ENCODE data around the gene SUPT6H. TPM values are rescaled to one million over a fixed set of nuclear protein-coding genes. Genes with fewer than 3 reads are reported as not detected.

Gene SUPT6H
- total and polyA plus RNA-seq, 2 donors (not counting 1 experiment from before 2014, with no cell fraction given) = 35.8 to 110 TPM

- intact Hi-C loops (cut with micrococcal nuclease) = no loop called here
- DNase-seq (no peak), ATAC-seq (ENCODE audit: low read depth) (no peak)
- H2AFZ ChIP-seq (ENCODE audit: insufficient read depth, low read depth, low read length, poor library complexity, severe bottlenecking) = no peak overlapping the region
- H3K9ac ChIP-seq (ENCODE audit: low read length) = no peak overlapping the region
- H3K36me3 ChIP-seq (replicated peaks in 1 of 2; ENCODE audit: control extremely low read depth in 1 of 2, control insufficient read depth in 1 of 2, extremely low read depth in 1 of 2, insufficient read depth in 2 of 2, low read length in 1 of 2) = peaks cover 23 to 79% of the 10 kb centered on the region in 2 experiments
- Mint-ChIP-seq H3K4me1 (no peaks in the 10 kb centered on the region), H3K4me3 (no peak overlapping the region), H3K27me3 (no peaks in the 10 kb centered on the region), H3K27ac (no peak overlapping the region), H3K9me3 (ENCODE audit: insufficient read depth) (no peaks in the 10 kb centered on the region)
- no peak for TF ChIP-seq EZH2 (IDR thresholded peaks at IDR 0.05; ENCODE audit: borderline replicate concordance, insufficient read depth, low read depth, low read length, poor library complexity, severe bottlenecking)
- no peak for TF ChIP-seq CTCF (IDR thresholded peaks at IDR 0.05)
- no peaks in the 10 kb centered on the region for H3K79me2 ChIP-seq (ENCODE audit: control insufficient read depth, insufficient read depth, low read length)
- ChIA-PET CTCF (interaction anchor here (1.7 kb wide), 1 partner anchor 45 kb away, joined by 4 read pairs; no protein-coding TSS in a partner anchor), POLR2A (no interaction called here)
- no peak overlapping the region for H3K4me2 ChIP-seq (replicated peaks; ENCODE audit: low read depth, low read length, poor library complexity, severe bottlenecking)
- no peaks in the 10 kb centered on the region for H3K9me3 ChIP-seq (ENCODE audit: control extremely low read depth in 1 of 3, control insufficient read depth in 2 of 3, insufficient read depth in 1 of 3, low read length in 2 of 3)
- H3K27ac ChIP-seq (ENCODE audit: low read length in 2 of 2) = no peak overlapping the region
- H3K4me1 ChIP-seq (ENCODE audit: control insufficient read depth in 2 of 2, insufficient read depth in 2 of 2, low read length in 2 of 2) = no peaks in the 10 kb centered on the region
- H3K4me3 ChIP-seq (ENCODE audit: control extremely low read depth in 1 of 5, extremely low read depth in 1 of 5, insufficient read depth in 1 of 5, low read depth in 2 of 5, low read length in 4 of 5) = no peak overlapping the region
- WGBS (ENCODE audit: insufficient coverage) = 100% methylated on average over 1 of the region's 3 CpGs
- H3K27me3 ChIP-seq (replicated peaks in 1 of 4; ENCODE audit: control extremely low read depth in 1 of 4, control insufficient read depth in 3 of 4, insufficient read depth in 4 of 4, low read length in 3 of 4) = no peaks in the 10 kb centered on the region
- peaks cover 7% of the 10 kb centered on the region for H4K20me1 ChIP-seq (ENCODE audit: control insufficient read depth, insufficient read depth, low read length, poor library complexity, severe bottlenecking)
These were observed 27.0 kb downstream of the SUPT6H start for GRCh38 chr17:28689011-28689410.

GRCh38 chr17:28693869-28694268 is 31.9 kb downstream of the SUPT6H start:
- no peak for DNase-seq
- no peaks in the 10 kb centered on the region for H3K4me1 Mint-ChIP-seq
- ChIA-PET CTCF (interaction anchor here (1.5 kb wide), 1 partner anchor 153 kb away, joined by 3 read pairs; no protein-coding TSS in a partner anchor), POLR2A (no interaction called here)
- no peaks in the 10 kb centered on the region for H3K9me3 Mint-ChIP-seq (ENCODE audit: insufficient read depth)
- Histone ChIP-seq H2AFZ (ENCODE audit: insufficient read depth, low read depth, low read length, poor library complexity, severe bottlenecking) (no peak overlapping the region), H3K27ac (ENCODE audit: low read length in 2 of 2) (no peak overlapping the region), H3K79me2 (ENCODE audit: control insufficient read depth, insufficient read depth, low read length) (no peaks in the 10 kb centered on the region), H3K36me3 (replicated peaks in 1 of 2; ENCODE audit: control extremely low read depth in 1 of 2, control insufficient read depth in 1 of 2, extremely low read depth in 1 of 2, insufficient read depth in 2 of 2, low read length in 1 of 2) (peaks cover 27 to 76% of the 10 kb centered on the region in 2 experiments), H3K9ac (ENCODE audit: low read length) (no peak overlapping the region), H3K27me3 (replicated peaks in 1 of 4; ENCODE audit: control extremely low read depth in 1 of 4, control insufficient read depth in 3 of 4, insufficient read depth in 4 of 4, low read length in 3 of 4) (no peaks in the 10 kb centered on the region), H3K4me3 (ENCODE audit: control extremely low read depth in 1 of 5, extremely low read depth in 1 of 5, insufficient read depth in 1 of 5, low read depth in 2 of 5, low read length in 4 of 5) (no peak overlapping the region), H3K4me2 (replicated peaks; ENCODE audit: low read depth, low read length, poor library complexity, severe bottlenecking) (no peak overlapping the region), H4K20me1 (ENCODE audit: control insufficient read depth, insufficient read depth, low read length, poor library complexity, severe bottlenecking) (peaks cover 7% of the 10 kb centered on the region), H3K9me3 (ENCODE audit: control extremely low read depth in 1 of 3, control insufficient read depth in 2 of 3, insufficient read depth in 1 of 3, low read length in 2 of 3) (no peaks in the 10 kb centered on the region), H3K4me1 (ENCODE audit: control insufficient read depth in 2 of 2, insufficient read depth in 2 of 2, low read length in 2 of 2) (no peaks in the 10 kb centered on the region)
- intact Hi-C loops (cut with micrococcal nuclease) = no loop called here
- TF ChIP-seq EZH2 (IDR thresholded peaks at IDR 0.05; ENCODE audit: borderline replicate concordance, insufficient read depth, low read depth, low read length, poor library complexity, severe bottlenecking) = no peak
- TF ChIP-seq CTCF (IDR thresholded peaks at IDR 0.05) = no peak
- no peak overlapping the region for H3K4me3 Mint-ChIP-seq
- 83% methylated on average over 1 of the region's 1 CpG for WGBS (ENCODE audit: insufficient coverage)
- no peak for ATAC-seq (ENCODE audit: low read depth)
- H3K27ac Mint-ChIP-seq = no peak overlapping the region
- no peaks in the 10 kb centered on the region for H3K27me3 Mint-ChIP-seq
